GM23338 (cell line): Measurements from ENCODE around the gene CDK18.

Experiments used
- CREB1 ChIP-seq: fragments of 250-450 bp; sonication (Bioruptor Pico); IDR thresholded peaks from 2 replicates; pipeline ENCODE4 v1.5.0; 2020; ENCODE audit warnings: low read depth, mild to moderate bottlenecking, moderate library complexity
- EZH2 ChIP-seq: fragments of 200-600 bp; sonication (generic); IDR thresholded peaks from one replicate; pipeline ENCODE4 v1.8.0; 2017; ENCODE audit warnings: antibody characterized with exemption, mild to moderate bottlenecking, low read depth; ENCODE audit not compliant: unreplicated experiment
- EZH2phosphoT487 ChIP-seq: fragments of 200-600 bp; sonication (generic); IDR thresholded peaks from one replicate; pipeline ENCODE4 v1.8.1; 2018; ENCODE audit warnings: antibody characterized with exemption; ENCODE audit not compliant: unreplicated experiment
- POLR2AphosphoS5 ChIP-seq: IDR thresholded peaks from 2 replicates; pipeline ENCODE4 v1.6.1; 2016; ENCODE audit warnings: antibody characterized with exemption, low read depth
- TF ChIP-seq, protein P1 (sequence below), 2 experiments: fragments of 200-600 bp in 1 of 2; sonication (generic) in 1 of 2; conservative IDR thresholded peaks; 2 replicates each; pipeline versions ENCODE4 v1.5.1 to v1.6.1; 2016 to 2017; ENCODE audit warnings: antibody characterized with exemption in 2 of 2, low read depth in 2 of 2, mild to moderate bottlenecking in 2 of 2, moderate library complexity in 1 of 2
- TF ChIP-seq, protein P2 (sequence below): IDR thresholded peaks from one replicate; pipeline ENCODE4 v1.6.1; 2018; ENCODE audit warnings: antibody characterized with exemption; ENCODE audit not compliant: unreplicated experiment

DNA sequence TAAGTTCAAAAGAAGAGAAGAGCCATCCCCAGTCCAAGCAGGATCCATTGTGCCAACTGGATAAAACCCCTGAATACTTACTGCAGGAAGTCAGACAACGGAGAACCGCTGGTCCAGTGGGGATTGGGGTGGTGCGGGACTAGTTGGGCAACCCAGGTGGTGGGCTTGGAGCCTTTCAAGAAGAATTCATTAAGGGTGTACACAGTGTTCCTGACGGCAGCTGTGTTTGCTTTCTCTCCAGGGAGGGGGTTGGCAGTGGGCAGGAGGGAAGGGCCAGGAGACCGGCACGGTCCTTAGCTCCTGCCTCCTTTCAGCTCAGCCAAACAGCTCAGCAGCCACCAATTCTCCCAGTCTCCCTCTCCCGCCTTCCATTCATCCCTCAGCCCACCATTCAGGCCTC, 7.1 kb upstream of the CDK18 start:
- TF ChIP-seq EZH2phosphoT487 (no peak), POLR2AphosphoS5 (no peak), CREB1 (CRISPR knock-in tag) (no peak), EZH2 (no peak)
- TF ChIP-seq, protein P1, sequence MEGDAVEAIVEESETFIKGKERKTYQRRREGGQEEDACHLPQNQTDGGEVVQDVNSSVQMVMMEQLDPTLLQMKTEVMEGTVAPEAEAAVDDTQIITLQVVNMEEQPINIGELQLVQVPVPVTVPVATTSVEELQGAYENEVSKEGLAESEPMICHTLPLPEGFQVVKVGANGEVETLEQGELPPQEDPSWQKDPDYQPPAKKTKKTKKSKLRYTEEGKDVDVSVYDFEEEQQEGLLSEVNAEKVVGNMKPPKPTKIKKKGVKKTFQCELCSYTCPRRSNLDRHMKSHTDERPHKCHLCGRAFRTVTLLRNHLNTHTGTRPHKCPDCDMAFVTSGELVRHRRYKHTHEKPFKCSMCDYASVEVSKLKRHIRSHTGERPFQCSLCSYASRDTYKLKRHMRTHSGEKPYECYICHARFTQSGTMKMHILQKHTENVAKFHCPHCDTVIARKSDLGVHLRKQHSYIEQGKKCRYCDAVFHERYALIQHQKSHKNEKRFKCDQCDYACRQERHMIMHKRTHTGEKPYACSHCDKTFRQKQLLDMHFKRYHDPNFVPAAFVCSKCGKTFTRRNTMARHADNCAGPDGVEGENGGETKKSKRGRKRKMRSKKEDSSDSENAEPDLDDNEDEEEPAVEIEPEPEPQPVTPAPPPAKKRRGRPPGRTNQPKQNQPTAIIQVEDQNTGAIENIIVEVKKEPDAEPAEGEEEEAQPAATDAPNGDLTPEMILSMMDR (conservative IDR thresholded peaks at IDR 0.05; ENCODE audit: low read depth in 2 of 2): no peak
- TF ChIP-seq, protein P2, sequence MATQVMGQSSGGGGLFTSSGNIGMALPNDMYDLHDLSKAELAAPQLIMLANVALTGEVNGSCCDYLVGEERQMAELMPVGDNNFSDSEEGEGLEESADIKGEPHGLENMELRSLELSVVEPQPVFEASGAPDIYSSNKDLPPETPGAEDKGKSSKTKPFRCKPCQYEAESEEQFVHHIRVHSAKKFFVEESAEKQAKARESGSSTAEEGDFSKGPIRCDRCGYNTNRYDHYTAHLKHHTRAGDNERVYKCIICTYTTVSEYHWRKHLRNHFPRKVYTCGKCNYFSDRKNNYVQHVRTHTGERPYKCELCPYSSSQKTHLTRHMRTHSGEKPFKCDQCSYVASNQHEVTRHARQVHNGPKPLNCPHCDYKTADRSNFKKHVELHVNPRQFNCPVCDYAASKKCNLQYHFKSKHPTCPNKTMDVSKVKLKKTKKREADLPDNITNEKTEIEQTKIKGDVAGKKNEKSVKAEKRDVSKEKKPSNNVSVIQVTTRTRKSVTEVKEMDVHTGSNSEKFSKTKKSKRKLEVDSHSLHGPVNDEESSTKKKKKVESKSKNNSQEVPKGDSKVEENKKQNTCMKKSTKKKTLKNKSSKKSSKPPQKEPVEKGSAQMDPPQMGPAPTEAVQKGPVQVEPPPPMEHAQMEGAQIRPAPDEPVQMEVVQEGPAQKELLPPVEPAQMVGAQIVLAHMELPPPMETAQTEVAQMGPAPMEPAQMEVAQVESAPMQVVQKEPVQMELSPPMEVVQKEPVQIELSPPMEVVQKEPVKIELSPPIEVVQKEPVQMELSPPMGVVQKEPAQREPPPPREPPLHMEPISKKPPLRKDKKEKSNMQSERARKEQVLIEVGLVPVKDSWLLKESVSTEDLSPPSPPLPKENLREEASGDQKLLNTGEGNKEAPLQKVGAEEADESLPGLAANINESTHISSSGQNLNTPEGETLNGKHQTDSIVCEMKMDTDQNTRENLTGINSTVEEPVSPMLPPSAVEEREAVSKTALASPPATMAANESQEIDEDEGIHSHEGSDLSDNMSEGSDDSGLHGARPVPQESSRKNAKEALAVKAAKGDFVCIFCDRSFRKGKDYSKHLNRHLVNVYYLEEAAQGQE: no peak
